Endothelial cell (in vitro differentiated cells): Measurements from ENCODE around the gene OSR1. TPM values are rescaled to one million over a fixed set of nuclear protein-coding genes. Genes with fewer than 3 reads are reported as not detected.
A peak's percentile ranks its signal among the peaks of the same experiment; 100 is the strongest.

Experiments
- DNase-seq: peaks from one replicate; pipeline ENCODE4 v3.0.0; 2021; ENCODE audit warnings: low spot score
- H3K27ac Mint-ChIP-seq: one replicate; pipeline ENCODE4 v1.8.0; 2021; ENCODE audit warnings: mixed read lengths, inconsistent platforms; ENCODE audit not compliant: unreplicated experiment
- H3K27me3 Mint-ChIP-seq: one replicate; pipeline ENCODE4 v1.8.0; 2021; ENCODE audit warnings: mild to moderate bottlenecking, moderate library complexity, mixed read lengths, inconsistent platforms; ENCODE audit not compliant: unreplicated experiment
- H3K36me3 Mint-ChIP-seq: one replicate; pipeline ENCODE4 v1.8.0; 2021; ENCODE audit warnings: mild to moderate bottlenecking, low read depth, mixed read lengths, inconsistent platforms; ENCODE audit not compliant: unreplicated experiment
- H3K4me1 Mint-ChIP-seq: one replicate; pipeline ENCODE4 v1.8.0; 2021; ENCODE audit warnings: mild to moderate bottlenecking, mixed read lengths, inconsistent platforms; ENCODE audit not compliant: unreplicated experiment
- H3K4me3 Mint-ChIP-seq: one replicate; pipeline ENCODE4 v1.8.0; 2021; ENCODE audit warnings: mild to moderate bottlenecking, mixed read lengths, inconsistent platforms; ENCODE audit not compliant: unreplicated experiment
- H3K9me3 Mint-ChIP-seq: one replicate; pipeline ENCODE4 v1.8.0; 2021; ENCODE audit warnings: mixed read lengths, inconsistent platforms; ENCODE audit not compliant: unreplicated experiment
- total RNA-seq: library from RNA; stranded (reverse); fragmentation: NEBNext Ultra II Directional; extraction: Animal tissue kit (Norgen Biotek cat#: 25700); gene quantifications from one replicate; pipeline ENCODE4 v1.2.1, GENCODE V29; 2021; ENCODE audit not compliant: unreplicated experiment
- TF ChIP-seq, protein P1 (sequence below): fragments of 200-600 bp; sonication (generic); IDR thresholded peaks from one replicate; pipeline ENCODE4 v1.5.0; 2021; ENCODE audit warnings: antibody characterized with exemption; ENCODE audit not compliant: unreplicated experiment

The OSR1 gene
- total RNA-seq, 1 donor from 2014 or later, result 0.26 TPM

DNA sequence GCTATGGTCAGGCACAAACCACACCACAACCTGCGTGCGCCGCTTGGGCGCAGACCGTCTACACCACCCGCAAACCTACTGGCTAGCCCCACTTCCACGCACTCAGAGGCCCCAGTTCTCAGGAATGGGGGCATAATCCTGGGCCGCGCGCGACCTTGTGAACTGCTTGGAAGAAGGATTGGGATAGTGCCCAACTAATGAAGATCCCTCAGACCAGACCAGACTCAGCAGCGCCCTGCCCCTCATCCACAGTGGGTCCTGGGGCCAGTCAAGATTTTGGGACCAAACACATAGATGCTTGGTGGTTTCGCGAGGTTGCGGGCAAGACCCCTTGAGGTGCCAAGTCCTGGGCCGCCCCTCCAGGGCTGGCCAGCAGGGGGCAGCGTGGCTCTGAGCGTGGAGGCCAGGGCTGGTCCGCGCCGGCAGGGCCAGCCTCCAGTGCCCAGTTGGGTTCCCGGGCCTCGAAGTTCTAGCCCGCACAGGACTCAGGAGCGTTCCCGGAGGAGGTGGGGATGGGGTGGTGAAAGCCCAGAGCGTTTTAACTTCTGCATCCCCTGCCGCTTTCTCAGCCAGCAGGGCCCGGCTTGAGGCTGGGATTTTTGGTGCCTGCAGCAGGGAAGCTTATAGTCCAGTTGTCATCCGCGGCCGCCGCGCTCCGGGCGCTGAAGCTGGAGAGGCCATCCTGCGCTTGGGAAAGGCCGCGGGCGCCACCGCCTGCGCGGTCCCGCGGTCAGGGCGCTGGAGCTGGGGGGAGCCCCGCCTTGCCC lies 8.3 kb downstream of the OSR1 start:
- Mint-ChIP-seq H3K9me3 (no peaks in the 10 kb centered on the region), H3K27ac (no peak overlapping the region), H3K36me3 (no peaks in the 10 kb centered on the region), H3K4me1 (peaks cover 13% of the 10 kb centered on the region), H3K27me3 (peaks cover 35% of the 10 kb centered on the region), H3K4me3 (no peak overlapping the region)
- TF ChIP-seq, protein P1, sequence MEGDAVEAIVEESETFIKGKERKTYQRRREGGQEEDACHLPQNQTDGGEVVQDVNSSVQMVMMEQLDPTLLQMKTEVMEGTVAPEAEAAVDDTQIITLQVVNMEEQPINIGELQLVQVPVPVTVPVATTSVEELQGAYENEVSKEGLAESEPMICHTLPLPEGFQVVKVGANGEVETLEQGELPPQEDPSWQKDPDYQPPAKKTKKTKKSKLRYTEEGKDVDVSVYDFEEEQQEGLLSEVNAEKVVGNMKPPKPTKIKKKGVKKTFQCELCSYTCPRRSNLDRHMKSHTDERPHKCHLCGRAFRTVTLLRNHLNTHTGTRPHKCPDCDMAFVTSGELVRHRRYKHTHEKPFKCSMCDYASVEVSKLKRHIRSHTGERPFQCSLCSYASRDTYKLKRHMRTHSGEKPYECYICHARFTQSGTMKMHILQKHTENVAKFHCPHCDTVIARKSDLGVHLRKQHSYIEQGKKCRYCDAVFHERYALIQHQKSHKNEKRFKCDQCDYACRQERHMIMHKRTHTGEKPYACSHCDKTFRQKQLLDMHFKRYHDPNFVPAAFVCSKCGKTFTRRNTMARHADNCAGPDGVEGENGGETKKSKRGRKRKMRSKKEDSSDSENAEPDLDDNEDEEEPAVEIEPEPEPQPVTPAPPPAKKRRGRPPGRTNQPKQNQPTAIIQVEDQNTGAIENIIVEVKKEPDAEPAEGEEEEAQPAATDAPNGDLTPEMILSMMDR, result peak; percentile 92
- DNase-seq, result peak; percentile 90

DNA sequence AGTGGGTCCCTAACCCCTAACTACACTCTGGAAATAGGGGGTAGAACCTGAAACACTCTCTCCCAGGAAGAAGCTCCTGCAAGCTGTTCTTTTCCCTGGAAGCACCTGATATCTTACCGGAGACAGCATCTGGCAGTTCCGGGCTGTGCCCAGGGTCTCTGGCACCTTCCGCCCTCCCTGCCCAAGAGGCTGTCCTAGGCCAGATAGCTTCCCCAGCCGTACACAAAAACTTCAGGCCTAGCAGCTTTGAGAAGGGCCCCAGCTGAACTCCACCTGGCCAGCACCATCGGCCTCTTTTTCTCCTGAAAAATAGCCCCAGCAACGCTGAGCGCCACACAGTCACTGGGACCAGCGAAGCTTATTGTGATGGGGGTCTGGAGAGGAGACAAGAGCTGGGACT lies 9.7 kb downstream of the OSR1 start:
- peaks cover 13% of the 10 kb centered on the region for H3K4me1 Mint-ChIP-seq
- H3K36me3 Mint-ChIP-seq, result no peaks in the 10 kb centered on the region
- TF ChIP-seq, protein P1, result no peak
- no peak overlapping the region for H3K27ac Mint-ChIP-seq
- DNase-seq, result no peak
- peaks cover 26% of the 10 kb centered on the region for H3K27me3 Mint-ChIP-seq
- H3K4me3 Mint-ChIP-seq, result peak overlapping the region; percentile 94
- no peaks in the 10 kb centered on the region for H3K9me3 Mint-ChIP-seq

DNA sequence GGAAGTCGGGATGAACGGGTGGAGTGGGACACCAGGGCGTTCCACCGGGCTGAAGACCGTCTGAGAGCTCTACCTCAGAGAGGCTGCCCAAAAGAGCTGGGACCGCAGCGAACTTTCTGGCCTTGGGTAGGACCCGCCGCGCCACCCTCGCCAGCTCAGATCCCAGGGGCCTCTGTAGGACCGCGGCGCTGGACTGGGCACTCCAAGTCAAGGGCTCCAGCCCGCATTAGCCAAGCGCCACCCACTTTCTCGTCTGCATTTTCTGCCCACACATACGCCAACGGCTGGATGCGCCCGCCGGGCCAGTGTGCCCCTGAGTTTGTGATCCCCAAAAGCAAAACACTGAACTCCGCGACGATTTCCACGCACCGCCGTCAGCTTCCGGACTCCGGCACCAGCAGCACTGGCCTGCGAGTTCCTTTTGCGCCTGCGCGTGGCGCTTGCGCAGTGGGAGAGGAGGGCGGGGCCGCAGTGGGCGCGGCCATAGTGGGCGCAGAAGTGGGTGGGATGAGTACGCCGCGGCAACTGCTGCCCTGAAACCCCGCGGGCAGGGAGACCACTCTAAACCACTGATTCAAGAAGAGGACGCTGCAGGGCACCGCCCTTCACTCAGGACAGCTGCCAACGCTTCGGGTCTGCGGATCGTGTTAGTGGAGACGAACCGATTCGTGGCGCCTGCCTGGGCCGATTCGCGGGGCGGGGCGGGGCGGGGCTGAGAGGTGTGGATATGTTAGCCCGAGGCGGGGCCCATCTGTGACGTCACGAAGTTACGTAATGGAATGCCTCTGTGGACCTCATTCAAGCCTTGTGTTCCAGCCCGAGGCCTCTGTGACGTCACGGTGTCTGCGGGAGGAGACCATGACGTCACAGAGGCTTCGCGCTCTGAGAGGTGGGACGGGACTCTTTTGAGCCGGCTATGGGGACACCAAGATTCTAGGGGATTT lies 10.5 kb downstream of the OSR1 start:
- H3K4me3 Mint-ChIP-seq, result peak overlapping the region; percentile 94
- peaks cover 16% of the 10 kb centered on the region for H3K4me1 Mint-ChIP-seq
- H3K9me3 Mint-ChIP-seq, result no peaks in the 10 kb centered on the region
- DNase-seq, result peak; percentile 97
- TF ChIP-seq, protein P1, result no peak
- peaks cover 19% of the 10 kb centered on the region for H3K27me3 Mint-ChIP-seq
- peak overlapping the region; percentile 97 for H3K27ac Mint-ChIP-seq
- no peaks in the 10 kb centered on the region for H3K36me3 Mint-ChIP-seq

DNA sequence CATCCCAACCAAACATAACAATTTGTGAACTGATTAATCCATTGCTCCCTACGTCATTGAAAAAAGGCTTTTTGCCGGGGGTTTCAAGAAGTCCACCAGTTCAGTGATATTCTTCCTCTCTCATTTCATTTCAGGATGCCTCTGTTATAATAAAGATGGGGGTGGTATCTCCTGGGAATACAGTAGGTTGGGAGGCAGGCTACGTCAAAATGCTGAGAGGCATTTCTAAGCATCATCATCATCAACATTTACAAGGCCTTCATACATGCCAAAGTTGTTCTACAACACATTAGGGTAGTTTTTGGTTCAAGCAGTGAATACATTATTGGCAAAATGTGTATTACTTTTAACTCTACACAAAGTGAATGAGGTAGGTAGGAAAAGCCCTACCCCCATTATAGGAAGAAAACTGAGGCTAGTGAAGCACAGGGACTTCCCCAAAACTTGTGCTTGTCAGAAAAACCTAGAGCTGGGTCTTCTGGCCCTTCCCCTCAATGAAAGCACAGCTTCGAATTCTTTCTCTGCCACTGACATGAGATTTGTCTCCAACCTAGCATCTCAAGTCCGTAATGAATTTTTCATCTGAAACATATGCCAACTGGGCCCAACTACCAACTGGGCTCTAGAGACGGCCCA lies 11.3 kb downstream of the OSR1 start:
- DNase-seq, result no peak
- H3K4me3 Mint-ChIP-seq, result peak overlapping the region; percentile 94
- no peaks in the 10 kb centered on the region for H3K9me3 Mint-ChIP-seq
- TF ChIP-seq, protein P1, result no peak
- peak overlapping the region; percentile 97 for H3K27ac Mint-ChIP-seq
- peaks cover 18% of the 10 kb centered on the region for H3K4me1 Mint-ChIP-seq
- no peaks in the 10 kb centered on the region for H3K36me3 Mint-ChIP-seq
- H3K27me3 Mint-ChIP-seq, result peaks cover 17% of the 10 kb centered on the region
